ENCODE results near the gene HEATR5A.
"Not testable (repeated sequence)": the region's sequence is repeated elsewhere in the genome, so short reads cannot be mapped to it uniquely, and the experiment has no call there.

The HEATR5A gene

DNA sequence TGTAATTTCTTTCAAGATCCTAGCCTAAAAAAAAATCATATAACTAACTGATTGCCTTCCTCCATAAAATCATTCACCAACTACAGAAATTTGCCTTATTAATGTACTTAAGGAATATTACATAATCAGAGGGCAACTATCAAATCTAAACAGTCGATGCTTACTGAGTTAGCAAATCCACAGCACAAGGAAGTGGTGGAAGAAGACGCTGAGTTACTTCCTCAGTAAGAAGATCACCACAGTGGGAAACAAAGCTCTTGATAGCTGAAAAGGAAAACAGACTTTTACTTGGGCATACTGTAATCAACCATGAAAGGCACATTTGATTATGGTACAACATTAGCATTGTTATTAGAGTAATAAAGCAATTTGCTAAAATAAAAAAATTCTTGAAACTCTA lies 48.7 kb downstream of the HEATR5A start:
- Histone ChIP-seq H3K27me3 (ENCODE audit: low read depth, low read length) (no peaks in the 10 kb centered on the region), H3K9me3 (ENCODE audit: insufficient read depth, low read length) (no peaks in the 10 kb centered on the region), H3K4me1 (ENCODE audit: low read length) (no peaks in the 10 kb centered on the region), H3K4me2 (ENCODE audit: low read length) (no peak overlapping the region), H3K4me3 (ENCODE audit: low read length) (no peak overlapping the region), H3K9ac (ENCODE audit: low read length) (no peak overlapping the region), H2AFZ (ENCODE audit: low read depth, low read length) (no peak overlapping the region), H3K27ac (ENCODE audit: low read length) (no peak overlapping the region), H4K20me1 (ENCODE audit: insufficient read depth, low read length) (no peaks in the 10 kb centered on the region), H3K36me3 (replicated peaks; ENCODE audit: low read depth, low read length) (no peaks in the 10 kb centered on the region), H3K79me2 (ENCODE audit: low read length) (no peaks in the 10 kb centered on the region)
- TF ChIP-seq, protein P1, sequence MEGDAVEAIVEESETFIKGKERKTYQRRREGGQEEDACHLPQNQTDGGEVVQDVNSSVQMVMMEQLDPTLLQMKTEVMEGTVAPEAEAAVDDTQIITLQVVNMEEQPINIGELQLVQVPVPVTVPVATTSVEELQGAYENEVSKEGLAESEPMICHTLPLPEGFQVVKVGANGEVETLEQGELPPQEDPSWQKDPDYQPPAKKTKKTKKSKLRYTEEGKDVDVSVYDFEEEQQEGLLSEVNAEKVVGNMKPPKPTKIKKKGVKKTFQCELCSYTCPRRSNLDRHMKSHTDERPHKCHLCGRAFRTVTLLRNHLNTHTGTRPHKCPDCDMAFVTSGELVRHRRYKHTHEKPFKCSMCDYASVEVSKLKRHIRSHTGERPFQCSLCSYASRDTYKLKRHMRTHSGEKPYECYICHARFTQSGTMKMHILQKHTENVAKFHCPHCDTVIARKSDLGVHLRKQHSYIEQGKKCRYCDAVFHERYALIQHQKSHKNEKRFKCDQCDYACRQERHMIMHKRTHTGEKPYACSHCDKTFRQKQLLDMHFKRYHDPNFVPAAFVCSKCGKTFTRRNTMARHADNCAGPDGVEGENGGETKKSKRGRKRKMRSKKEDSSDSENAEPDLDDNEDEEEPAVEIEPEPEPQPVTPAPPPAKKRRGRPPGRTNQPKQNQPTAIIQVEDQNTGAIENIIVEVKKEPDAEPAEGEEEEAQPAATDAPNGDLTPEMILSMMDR (IDR thresholded peaks at IDR 0.05; ENCODE audit: low read depth, low read length), result no peak
- no peak for TF ChIP-seq EZH2phosphoT487 (IDR thresholded peaks at IDR 0.05; ENCODE audit: low read depth)

DNA sequence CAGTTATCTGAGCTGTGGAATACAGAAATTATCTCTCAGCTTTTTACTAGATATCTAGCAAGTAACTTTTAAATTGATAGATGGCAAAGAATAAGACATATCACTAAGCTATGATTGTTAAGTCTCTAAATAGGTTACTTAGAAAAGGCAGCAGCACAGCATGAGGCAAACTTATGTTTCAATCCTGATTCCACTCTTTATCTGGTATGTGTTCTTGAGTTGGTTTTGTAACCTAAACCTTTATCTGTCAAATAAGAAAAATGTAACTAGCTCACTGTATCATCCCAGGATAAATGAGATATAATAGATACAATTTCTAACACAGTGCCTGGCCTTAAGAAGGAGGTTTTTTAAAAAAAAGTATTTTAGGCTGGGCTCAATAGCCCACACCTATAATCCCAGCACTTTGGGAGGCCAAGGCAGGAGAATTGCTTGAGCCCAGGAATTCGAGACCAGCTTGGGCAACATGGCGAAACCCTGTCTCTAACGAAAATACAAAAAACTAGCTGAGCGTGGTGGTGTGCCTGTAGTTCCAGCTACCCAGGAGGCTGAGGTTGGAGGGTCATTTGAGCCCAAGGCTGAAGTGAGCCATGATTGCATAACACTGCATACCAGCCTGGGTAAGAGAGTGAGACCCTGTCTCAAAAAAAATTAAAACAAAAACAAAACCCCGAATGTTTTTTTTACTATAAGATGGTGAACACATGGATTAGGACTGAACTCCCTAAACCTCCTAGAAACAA lies 56.8 kb downstream of the HEATR5A start:
- Histone ChIP-seq H3K27ac (ENCODE audit: low read length) (no peak overlapping the region), H3K9ac (ENCODE audit: low read length) (no peak overlapping the region), H3K4me3 (ENCODE audit: low read length) (no peak overlapping the region), H4K20me1 (ENCODE audit: insufficient read depth, low read length) (no peaks in the 10 kb centered on the region), H3K27me3 (ENCODE audit: low read depth, low read length) (no peaks in the 10 kb centered on the region), H3K79me2 (ENCODE audit: low read length) (no peaks in the 10 kb centered on the region), H2AFZ (ENCODE audit: low read depth, low read length) (no peak overlapping the region), H3K4me1 (ENCODE audit: low read length) (peaks cover 6% of the 10 kb centered on the region; the same call in 1 of the 2 replicates), H3K36me3 (replicated peaks; ENCODE audit: low read depth, low read length) (no peaks in the 10 kb centered on the region), H3K9me3 (ENCODE audit: insufficient read depth, low read length) (no peaks in the 10 kb centered on the region), H3K4me2 (ENCODE audit: low read length) (no peak overlapping the region)
- TF ChIP-seq, protein P1 (IDR thresholded peaks at IDR 0.05; ENCODE audit: low read depth, low read length), result no peak
- TF ChIP-seq EZH2phosphoT487 (IDR thresholded peaks at IDR 0.05; ENCODE audit: low read depth), result no peak

DNA sequence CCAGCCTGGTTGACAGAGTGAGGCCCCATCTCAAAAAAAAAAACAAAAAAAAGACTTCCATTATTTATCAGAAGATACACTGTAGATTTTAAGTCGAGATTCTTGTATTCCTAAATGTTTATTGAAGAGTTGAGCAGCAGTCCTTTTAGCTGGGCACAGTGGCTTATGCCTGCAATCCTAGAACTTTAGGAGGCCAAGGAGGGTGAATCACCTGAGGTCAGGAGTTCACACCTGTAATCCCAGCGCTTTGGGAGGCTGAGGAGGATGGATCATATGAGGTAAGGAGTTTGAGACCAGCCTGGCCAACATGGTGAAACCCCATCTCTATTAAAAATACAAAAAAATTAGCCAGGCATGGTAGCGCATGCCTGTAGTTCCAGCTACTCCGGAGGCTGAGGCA lies 57.6 kb downstream of the HEATR5A start:
- no peaks in the 10 kb centered on the region for H3K79me2 ChIP-seq (ENCODE audit: low read length)
- no peaks in the 10 kb centered on the region for H3K36me3 ChIP-seq (replicated peaks; ENCODE audit: low read depth, low read length)
- H3K4me1 ChIP-seq (ENCODE audit: low read length), result peaks cover 6% of the 10 kb centered on the region; the same call in 1 of the 2 replicates
- no peaks in the 10 kb centered on the region for H4K20me1 ChIP-seq (ENCODE audit: insufficient read depth, low read length)
- H3K4me3 ChIP-seq (ENCODE audit: low read length), result no peak overlapping the region
- H3K27ac ChIP-seq (ENCODE audit: low read length), result no peak overlapping the region
- no peaks in the 10 kb centered on the region for H3K27me3 ChIP-seq (ENCODE audit: low read depth, low read length)
- no peak overlapping the region for H3K4me2 ChIP-seq (ENCODE audit: low read length)
- H3K9ac ChIP-seq (ENCODE audit: low read length), result no peak overlapping the region
- no peaks in the 10 kb centered on the region for H3K9me3 ChIP-seq (ENCODE audit: insufficient read depth, low read length)
- H2AFZ ChIP-seq (ENCODE audit: low read depth, low read length), result no peak overlapping the region
- TF ChIP-seq, protein P1 (IDR thresholded peaks at IDR 0.05; ENCODE audit: low read depth, low read length), result no peak
- TF ChIP-seq EZH2phosphoT487 (IDR thresholded peaks at IDR 0.05; ENCODE audit: low read depth), result no peak

DNA sequence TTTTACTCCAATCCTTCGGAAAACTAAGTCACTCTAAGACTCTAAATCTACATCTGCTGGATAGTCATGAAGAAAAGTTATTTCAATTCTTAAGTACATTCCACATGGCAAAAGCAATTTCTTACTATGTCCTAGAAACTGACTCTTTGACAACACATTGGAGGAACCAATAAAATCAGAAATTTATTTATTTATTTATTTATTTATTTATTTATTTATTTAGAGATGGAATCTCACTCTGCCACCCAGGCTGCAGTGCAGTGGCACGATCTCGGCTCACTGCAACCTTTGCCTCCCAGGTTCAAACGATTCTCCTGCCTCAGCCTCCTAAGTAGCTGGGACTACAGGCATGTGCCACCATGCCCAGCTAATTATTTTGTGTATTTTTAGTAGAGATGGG lies 58.6 kb downstream of the HEATR5A start:
- H3K4me3 ChIP-seq (ENCODE audit: low read length); H3K9ac ChIP-seq (ENCODE audit: low read length); H3K4me2 ChIP-seq (ENCODE audit: low read length); H3K79me2 ChIP-seq (ENCODE audit: low read length); H2AFZ ChIP-seq (ENCODE audit: low read depth, low read length); H3K36me3 ChIP-seq (replicated peaks; ENCODE audit: low read depth, low read length); H3K27me3 ChIP-seq (ENCODE audit: low read depth, low read length); H4K20me1 ChIP-seq (ENCODE audit: insufficient read depth, low read length); H3K27ac ChIP-seq (ENCODE audit: low read length); H3K9me3 ChIP-seq (ENCODE audit: insufficient read depth, low read length): not testable (repeated sequence)
- peaks cover 12% of the 10 kb centered on the region for H3K4me1 ChIP-seq (ENCODE audit: low read length)

All from OCI-LY3 (cell line).